HG03442 (cell line): ENCODE data around the gene SGPP2.
"Not testable (repeated sequence)": the region's sequence is repeated elsewhere in the genome, so short reads cannot be mapped to it uniquely, and the experiment has no call there.

Source experiments
- ATAC-seq: cut with Tn5 transposase; IDR thresholded peaks from one replicate; pipeline ENCODE4 v1.9.1; 2021; ENCODE audit warnings: mild to moderate bottlenecking, moderate library complexity; ENCODE audit not compliant: unreplicated experiment

SGPP2 gene

GRCh38 chr2:222424276-222424728 lies at the start of gene SGPP2:
Gene SGPP2 (plus strand): TSS chr2:222424543. CDS start chr2:222424603, 60 bp downstream.
- peak; percentile 27 for ATAC-seq

- ATAC-seq: no peak
Measured at GRCh38 chr2:222375798-222376197, 48.5 kb upstream of the SGPP2 start.

- ATAC-seq: no peak
Measured at GRCh38 chr2:222380456-222380855, 43.9 kb upstream of the SGPP2 start.

- no peak for ATAC-seq
Measured at GRCh38 chr2:222381566-222381965, 42.8 kb upstream of the SGPP2 start.

- no peak for ATAC-seq
Measured at GRCh38 chr2:222383255-222383654, 41.1 kb upstream of the SGPP2 start.

- no peak for ATAC-seq
Measured at GRCh38 chr2:222391743-222392285, 32.5 kb upstream of the SGPP2 start.

- no peak for ATAC-seq
Measured at GRCh38 chr2:222393733-222394267, 30.5 kb upstream of the SGPP2 start.

GRCh38 chr2:222398446-222398885 lies 25.9 kb upstream of the SGPP2 start:
- ATAC-seq: no peak

- no peak for ATAC-seq
Measured at GRCh38 chr2:222399038-222399783, 25.1 kb upstream of the SGPP2 start.

- ATAC-seq: no peak
Measured at GRCh38 chr2:222404151-222404905, 20.0 kb upstream of the SGPP2 start.

GRCh38 chr2:222408684-222409083 lies 15.7 kb upstream of the SGPP2 start:
- no peak for ATAC-seq

GRCh38 chr2:222410534-222410933 lies 13.8 kb upstream of the SGPP2 start:
- no peak for ATAC-seq

GRCh38 chr2:222412334-222412733 lies 12.0 kb upstream of the SGPP2 start:
- ATAC-seq: not testable (repeated sequence)

- no peak for ATAC-seq
Measured at GRCh38 chr2:222413295-222413911, 10.9 kb upstream of the SGPP2 start.

GRCh38 chr2:222418739-222419138 lies 5.6 kb upstream of the SGPP2 start:
- ATAC-seq: no peak

- no peak for ATAC-seq
Measured at GRCh38 chr2:222420508-222420907, 3.8 kb upstream of the SGPP2 start.

GRCh38 chr2:222421626-222422025 lies 2.7 kb upstream of the SGPP2 start:
- no peak for ATAC-seq

GRCh38 chr2:222423186-222423585 lies 1.2 kb upstream of the SGPP2 start:
- ATAC-seq: no peak

- ATAC-seq: peak; percentile 33
Measured at GRCh38 chr2:222423632-222424275, 589 bp upstream of the SGPP2 start.
